HK-2 (cell line): ENCODE measurements around the gene PYGB.
A peak's percentile ranks its signal among the peaks of the same experiment; 100 is the strongest.

ENCODE experiments used
- DNase-seq: peaks from one replicate; pipeline ENCODE4 v3.0.0-alpha.2; 2018; ENCODE audit not compliant: unreplicated experiment

PYGB gene

GRCh38 chr20:25216199-25216945 is 31.5 kb upstream of the PYGB start:
- no peak for DNase-seq

- DNase-seq, result no peak
Measured at GRCh38 chr20:25217161-25218108, 30.4 kb upstream of the PYGB start.

GRCh38 chr20:25218109-25218486 is 29.8 kb upstream of the PYGB start:
- no peak for DNase-seq

- DNase-seq, result no peak
Measured at GRCh38 chr20:25218492-25218891, 29.4 kb upstream of the PYGB start.

GRCh38 chr20:25219365-25219764 is 28.5 kb upstream of the PYGB start:
- no peak for DNase-seq

- DNase-seq, result no peak
Measured at GRCh38 chr20:25220021-25220730, 27.7 kb upstream of the PYGB start.

- peak; percentile 38 for DNase-seq
Measured at GRCh38 chr20:25220810-25221591, 26.9 kb upstream of the PYGB start.

GRCh38 chr20:25221592-25222460 is 26.1 kb upstream of the PYGB start:
- DNase-seq, result no peak

GRCh38 chr20:25222461-25223178 is 25.3 kb upstream of the PYGB start:
- no peak for DNase-seq

GRCh38 chr20:25223179-25223661 is 24.7 kb upstream of the PYGB start:
- DNase-seq, result peak; percentile 95

- no peak for DNase-seq
Measured at GRCh38 chr20:25223765-25224720, 23.8 kb upstream of the PYGB start.

- no peak for DNase-seq
Measured at GRCh38 chr20:25224941-25225340, 22.9 kb upstream of the PYGB start.

- DNase-seq, result no peak
Measured at GRCh38 chr20:25225642-25226432, 22.0 kb upstream of the PYGB start.

GRCh38 chr20:25226433-25227316 is 21.2 kb upstream of the PYGB start:
- no peak for DNase-seq

GRCh38 chr20:25227317-25227831 is 20.5 kb upstream of the PYGB start:
- DNase-seq, result no peak

- DNase-seq, result no peak
Measured at GRCh38 chr20:25229486-25230165, 18.3 kb upstream of the PYGB start.
